ENCODE measurements around the gene STX11.

GRCh38 chr6:144217264-144217663 lies 66.9 kb downstream of the STX11 start:
- TF ChIP-seq, protein P1, sequence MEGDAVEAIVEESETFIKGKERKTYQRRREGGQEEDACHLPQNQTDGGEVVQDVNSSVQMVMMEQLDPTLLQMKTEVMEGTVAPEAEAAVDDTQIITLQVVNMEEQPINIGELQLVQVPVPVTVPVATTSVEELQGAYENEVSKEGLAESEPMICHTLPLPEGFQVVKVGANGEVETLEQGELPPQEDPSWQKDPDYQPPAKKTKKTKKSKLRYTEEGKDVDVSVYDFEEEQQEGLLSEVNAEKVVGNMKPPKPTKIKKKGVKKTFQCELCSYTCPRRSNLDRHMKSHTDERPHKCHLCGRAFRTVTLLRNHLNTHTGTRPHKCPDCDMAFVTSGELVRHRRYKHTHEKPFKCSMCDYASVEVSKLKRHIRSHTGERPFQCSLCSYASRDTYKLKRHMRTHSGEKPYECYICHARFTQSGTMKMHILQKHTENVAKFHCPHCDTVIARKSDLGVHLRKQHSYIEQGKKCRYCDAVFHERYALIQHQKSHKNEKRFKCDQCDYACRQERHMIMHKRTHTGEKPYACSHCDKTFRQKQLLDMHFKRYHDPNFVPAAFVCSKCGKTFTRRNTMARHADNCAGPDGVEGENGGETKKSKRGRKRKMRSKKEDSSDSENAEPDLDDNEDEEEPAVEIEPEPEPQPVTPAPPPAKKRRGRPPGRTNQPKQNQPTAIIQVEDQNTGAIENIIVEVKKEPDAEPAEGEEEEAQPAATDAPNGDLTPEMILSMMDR (IDR thresholded peaks at IDR 0.05; ENCODE audit: insufficient read depth, low read length), result no peak
- TF ChIP-seq GABPA (IDR thresholded peaks at IDR 0.05; ENCODE audit: low read depth) (no peak), REST (IDR thresholded peaks at IDR 0.05; ENCODE audit: insufficient replicate concordance, low read depth) (no peak)

Measured in HL-60 (cell line).